ENCODE measurements around the gene ABCC11. TPM values are rescaled to one million over a fixed set of nuclear protein-coding genes. Genes with fewer than 3 reads are reported as not detected.
A peak's percentile ranks its signal among the peaks of the same experiment; 100 is the strongest.

ABCC11 gene
- total and polyA plus RNA-seq, 2 of the 4 experiments (the other 2 are of a cell fraction), result 0.09 to 0.18 TPM

DNA sequence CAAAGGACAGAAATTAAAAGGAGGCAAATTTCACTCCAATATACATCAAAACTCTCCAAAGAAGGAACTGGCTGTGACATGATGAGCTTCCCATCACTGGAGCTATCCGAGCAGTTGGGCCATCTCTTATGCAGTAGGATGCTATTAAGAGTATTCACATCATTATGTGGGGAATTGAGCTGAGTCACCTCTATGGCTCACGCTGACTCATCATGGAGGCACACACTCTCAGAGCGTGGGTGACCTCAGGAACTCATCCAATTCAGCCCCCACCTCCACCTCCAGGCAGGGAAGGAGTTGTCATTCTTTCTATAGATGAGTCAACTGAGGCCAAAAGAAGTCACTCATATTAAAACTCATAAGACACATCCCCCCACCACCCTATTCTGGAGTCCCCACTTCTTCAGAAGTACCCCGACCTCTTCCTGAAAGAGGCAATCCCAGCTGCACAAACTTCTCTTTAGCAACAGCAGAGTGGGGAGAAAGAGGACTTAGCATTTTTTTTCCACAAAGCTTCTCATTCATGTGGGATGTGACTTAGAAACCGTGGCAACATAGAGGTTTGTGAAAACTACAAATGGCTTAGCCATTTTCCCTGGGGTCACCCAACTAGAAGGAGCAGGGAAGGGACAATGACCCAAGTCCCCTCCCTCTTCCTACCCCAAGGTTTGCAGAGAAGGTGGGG, 124.1 kb downstream of the ABCC11 start:
- H3K79me1 ChIP-seq (ENCODE audit: low read depth in 1 of 2, low read length in 2 of 2), result no peaks in the 10 kb centered on the region
- peak overlapping the region; percentile 13 for H2AK9ac ChIP-seq (replicated peaks; ENCODE audit: low read depth, low read length, poor library complexity)
- ATAC-seq (ENCODE audit: low read depth) (peak; percentile 78), DNase-seq (peak; percentile 100)
- in situ Hi-C loops (cut with MboI; ENCODE audit: low sequenced_read_pairs) (no loop called here), intact Hi-C loops (cut with micrococcal nuclease) (loop anchor here (2.0 to 10.0 kb wide), 3 partner anchors 71 to 980 kb away; partner anchors contain the start of gene NETO2), dilution Hi-C loops (cut with HindIII; ENCODE audit: low sequenced_read_pairs, unreplicated experiment) (no loop called here)
- H3K27me3 ChIP-seq (ENCODE audit: control insufficient read depth, insufficient read depth, low read length), result no peaks in the 10 kb centered on the region
- H2BK20ac ChIP-seq (ENCODE audit: low read depth, low read length), result peak overlapping the region; percentile 100
- H2BK15ac ChIP-seq (ENCODE audit: low read depth, low read length), result peak overlapping the region; percentile 82; the same call in 2 of the 3 replicates
- H2BK120ac ChIP-seq (ENCODE audit: low read depth, low read length), result peak overlapping the region; percentile 99
- peaks cover 27% of the 10 kb centered on the region for H3K4me1 ChIP-seq (ENCODE audit: control insufficient read depth, insufficient read depth, low read length)
- H3K56ac ChIP-seq (ENCODE audit: extremely low read depth, insufficient read depth, low read length), result peak overlapping the region; percentile 87
- H3K4ac ChIP-seq (ENCODE audit: low read depth, low read length), result peak overlapping the region; percentile 97
- H2BK5ac ChIP-seq (ENCODE audit: low read depth, low read length, poor library complexity, severe bottlenecking), result peak overlapping the region; percentile 91
- peak overlapping the region; percentile 89 for H3K23ac ChIP-seq (ENCODE audit: low read depth, low read length)
- BruUV-seq (replicated peaks), result no TSS peak
- H2AK5ac ChIP-seq (ENCODE audit: low read depth, low read length), result peak overlapping the region; percentile 94
- H3K4me3 ChIP-seq (ENCODE audit: insufficient read depth, low read depth, low read length), result no peak overlapping the region
- no peaks in the 10 kb centered on the region for H3K9me3 ChIP-seq (ENCODE audit: control insufficient read depth, insufficient read depth, low read length)
- CTCF ChIA-PET, result interaction anchor here (1.7 kb wide), 1 partner anchor 41 kb away, joined by 9 read pairs; no protein-coding TSS in a partner anchor
- peak overlapping the region; percentile 63 for H4K5ac ChIP-seq (ENCODE audit: low read depth, low read length)
- no peaks in the 10 kb centered on the region for H3K36me3 ChIP-seq (ENCODE audit: control insufficient read depth, insufficient read depth, low read length)
- H3K27ac ChIP-seq (ENCODE audit: insufficient read depth, low read length), result peak overlapping the region; percentile 93
- no peaks in the 10 kb centered on the region for H4K20me1 ChIP-seq (ENCODE audit: insufficient read depth, low read length)
- peaks cover 47% of the 10 kb centered on the region for H3K9me1 ChIP-seq (ENCODE audit: insufficient read depth, low read length)
- peak overlapping the region; percentile 63 to 88 for H4K8ac ChIP-seq (ENCODE audit: low read depth in 2 of 2, low read length in 2 of 2)
- POLR2A ChIA-PET (ENCODE audit: unreplicated experiment), result no interaction called here
- H3K4me2 ChIP-seq (ENCODE audit: low read depth, low read length), result peak overlapping the region; percentile 28
- peak overlapping the region; percentile 81 for H3K18ac ChIP-seq (ENCODE audit: low read depth, low read length)
- WGBS, 2 experiments (ENCODE audit: extremely low coverage in 2 of 2, insufficient read length in 1 of 2), result no CpG with 5 or more reads among the region's 5 CpGs
- peak overlapping the region; percentile 88 for H3K14ac ChIP-seq (replicated peaks; ENCODE audit: low read depth, low read length)
- H3K9ac ChIP-seq (ENCODE audit: low read depth, low read length), result no peak overlapping the region; the same call in 1 of the 2 replicates
- peak overlapping the region; percentile 98 for H4K91ac ChIP-seq (ENCODE audit: insufficient read depth, low read depth, low read length)
- H2AFZ ChIP-seq (replicated peaks; ENCODE audit: low read length, poor library complexity), result peak overlapping the region; percentile 65
- TF ChIP-seq CEBPB (IDR thresholded peaks at IDR 0.05; ENCODE audit: low read depth, low read length), result peak; percentile 81
- TF ChIP-seq ELK1 (IDR thresholded peaks at IDR 0.05; ENCODE audit: borderline replicate concordance, low read depth, low read length), result no peak
- no peak for TF ChIP-seq MXI1 (IDR thresholded peaks at IDR 0.05; ENCODE audit: borderline replicate concordance, low read depth, low read length)
- TF ChIP-seq POLR2A (IDR thresholded peaks at IDR 0.05; ENCODE audit: low read depth, low read length), result peak; percentile 57
- TF ChIP-seq SMC3 (IDR thresholded peaks at IDR 0.05; ENCODE audit: low read depth, low read length), result 0 out of 2 replicates have a peak, but pooled peaks have one; percentile 2
- peak; percentile 92 for TF ChIP-seq RCOR1 (IDR thresholded peaks at IDR 0.05; ENCODE audit: insufficient replicate concordance, low read length)
- TF ChIP-seq MAFK (IDR thresholded peaks at IDR 0.05; ENCODE audit: low read depth, low read length), result peak; percentile 91
- TF ChIP-seq BHLHE40 (IDR thresholded peaks at IDR 0.05; ENCODE audit: low read depth, low read length), result peak; percentile 84
- TF ChIP-seq MAZ (IDR thresholded peaks at IDR 0.05; ENCODE audit: borderline replicate concordance, low read depth, low read length), result peak; percentile 99
- TF ChIP-seq CHD1 (IDR thresholded peaks at IDR 0.05; ENCODE audit: low read depth, low read length), result 0 out of 2 replicates have a peak, but pooled peaks have one; percentile 86
- TF ChIP-seq, protein P1, sequence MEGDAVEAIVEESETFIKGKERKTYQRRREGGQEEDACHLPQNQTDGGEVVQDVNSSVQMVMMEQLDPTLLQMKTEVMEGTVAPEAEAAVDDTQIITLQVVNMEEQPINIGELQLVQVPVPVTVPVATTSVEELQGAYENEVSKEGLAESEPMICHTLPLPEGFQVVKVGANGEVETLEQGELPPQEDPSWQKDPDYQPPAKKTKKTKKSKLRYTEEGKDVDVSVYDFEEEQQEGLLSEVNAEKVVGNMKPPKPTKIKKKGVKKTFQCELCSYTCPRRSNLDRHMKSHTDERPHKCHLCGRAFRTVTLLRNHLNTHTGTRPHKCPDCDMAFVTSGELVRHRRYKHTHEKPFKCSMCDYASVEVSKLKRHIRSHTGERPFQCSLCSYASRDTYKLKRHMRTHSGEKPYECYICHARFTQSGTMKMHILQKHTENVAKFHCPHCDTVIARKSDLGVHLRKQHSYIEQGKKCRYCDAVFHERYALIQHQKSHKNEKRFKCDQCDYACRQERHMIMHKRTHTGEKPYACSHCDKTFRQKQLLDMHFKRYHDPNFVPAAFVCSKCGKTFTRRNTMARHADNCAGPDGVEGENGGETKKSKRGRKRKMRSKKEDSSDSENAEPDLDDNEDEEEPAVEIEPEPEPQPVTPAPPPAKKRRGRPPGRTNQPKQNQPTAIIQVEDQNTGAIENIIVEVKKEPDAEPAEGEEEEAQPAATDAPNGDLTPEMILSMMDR (conservative IDR thresholded peaks at IDR 0.05; ENCODE audit: low read depth, low read length), result no peak
- peak; percentile 96 for TF ChIP-seq NFE2L2 (IDR thresholded peaks at IDR 0.05; ENCODE audit: low read depth, low read length)
- TF ChIP-seq, protein P2, sequence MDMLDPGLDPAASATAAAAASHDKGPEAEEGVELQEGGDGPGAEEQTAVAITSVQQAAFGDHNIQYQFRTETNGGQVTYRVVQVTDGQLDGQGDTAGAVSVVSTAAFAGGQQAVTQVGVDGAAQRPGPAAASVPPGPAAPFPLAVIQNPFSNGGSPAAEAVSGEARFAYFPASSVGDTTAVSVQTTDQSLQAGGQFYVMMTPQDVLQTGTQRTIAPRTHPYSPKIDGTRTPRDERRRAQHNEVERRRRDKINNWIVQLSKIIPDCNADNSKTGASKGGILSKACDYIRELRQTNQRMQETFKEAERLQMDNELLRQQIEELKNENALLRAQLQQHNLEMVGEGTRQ (IDR thresholded peaks at IDR 0.05; ENCODE audit: low read depth, low read length), result no peak
- TF ChIP-seq RAD21 (IDR thresholded peaks at IDR 0.05; ENCODE audit: low read length), result peak; percentile 12; the same call in 1 of the 2 replicates

All from IMR-90 (cell line).